Astrocyte of the spinal cord (primary cell): Measurements from ENCODE around the gene MATN1.

Experiments used
- DNase-seq: peaks from one replicate; pipeline ENCODE4 v3.0.0; 2011; ENCODE audit warnings: low read depth, low spot score
- H3K4me3 ChIP-seq: 2 replicates; pipeline ENCODE4 v1.5.1; 2011; ENCODE audit warnings: low read depth, mild to moderate bottlenecking, low read length, moderate library complexity
- in situ Hi-C: cut with HindIII; loops from 2 replicates; pipeline ENCODE4 v1.10.0; 2017; ENCODE audit warnings: low sequenced_read_pairs
- TF ChIP-seq, protein P1 (sequence below): IDR thresholded peaks from 2 replicates; pipeline ENCODE4 v1.5.1; 2012; ENCODE audit warnings: low read depth, mild to moderate bottlenecking, low read length, inconsistent platforms

The MATN1 gene

DNA sequence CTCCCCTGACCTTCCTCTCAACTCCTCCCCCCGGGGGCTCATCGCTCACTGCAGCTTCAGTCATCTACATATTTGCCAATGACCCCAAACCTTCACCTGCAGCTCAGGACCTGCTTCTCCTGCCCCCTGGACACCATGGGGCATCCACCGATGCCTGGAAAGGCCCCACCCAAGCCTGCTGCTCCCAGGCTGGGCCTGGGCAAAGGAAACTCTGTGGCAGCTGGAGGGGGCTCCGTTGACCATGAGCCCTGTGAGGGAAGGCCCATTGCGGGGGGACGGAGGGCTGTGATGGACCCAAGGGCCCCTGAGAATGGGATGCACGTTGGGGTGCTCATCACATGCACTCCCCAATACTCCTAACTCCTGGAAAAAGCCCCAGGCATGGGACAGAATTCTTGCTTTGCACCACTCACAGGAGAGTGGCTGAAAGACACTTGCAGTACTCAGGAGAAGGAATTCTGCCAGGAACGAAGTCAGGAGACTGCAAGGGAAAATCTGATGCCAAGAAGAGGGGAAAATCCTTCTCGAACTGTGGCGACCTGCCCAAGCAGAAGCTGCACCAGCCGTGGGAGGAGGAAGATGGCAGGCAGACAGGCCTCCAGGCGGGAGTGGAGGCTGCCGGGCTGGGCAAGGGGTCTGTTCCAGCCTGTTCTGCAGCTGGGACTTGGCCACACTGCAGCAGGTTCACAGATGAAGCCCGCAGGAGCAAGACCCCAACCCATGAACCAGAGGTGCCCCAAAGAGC lies 18.4 kb downstream of the MATN1 start:
- no peak for DNase-seq
- in situ Hi-C loops, result no loop called here
- TF ChIP-seq, protein P1, sequence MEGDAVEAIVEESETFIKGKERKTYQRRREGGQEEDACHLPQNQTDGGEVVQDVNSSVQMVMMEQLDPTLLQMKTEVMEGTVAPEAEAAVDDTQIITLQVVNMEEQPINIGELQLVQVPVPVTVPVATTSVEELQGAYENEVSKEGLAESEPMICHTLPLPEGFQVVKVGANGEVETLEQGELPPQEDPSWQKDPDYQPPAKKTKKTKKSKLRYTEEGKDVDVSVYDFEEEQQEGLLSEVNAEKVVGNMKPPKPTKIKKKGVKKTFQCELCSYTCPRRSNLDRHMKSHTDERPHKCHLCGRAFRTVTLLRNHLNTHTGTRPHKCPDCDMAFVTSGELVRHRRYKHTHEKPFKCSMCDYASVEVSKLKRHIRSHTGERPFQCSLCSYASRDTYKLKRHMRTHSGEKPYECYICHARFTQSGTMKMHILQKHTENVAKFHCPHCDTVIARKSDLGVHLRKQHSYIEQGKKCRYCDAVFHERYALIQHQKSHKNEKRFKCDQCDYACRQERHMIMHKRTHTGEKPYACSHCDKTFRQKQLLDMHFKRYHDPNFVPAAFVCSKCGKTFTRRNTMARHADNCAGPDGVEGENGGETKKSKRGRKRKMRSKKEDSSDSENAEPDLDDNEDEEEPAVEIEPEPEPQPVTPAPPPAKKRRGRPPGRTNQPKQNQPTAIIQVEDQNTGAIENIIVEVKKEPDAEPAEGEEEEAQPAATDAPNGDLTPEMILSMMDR, result no peak
- H3K4me3 ChIP-seq, result no peak overlapping the region

DNA sequence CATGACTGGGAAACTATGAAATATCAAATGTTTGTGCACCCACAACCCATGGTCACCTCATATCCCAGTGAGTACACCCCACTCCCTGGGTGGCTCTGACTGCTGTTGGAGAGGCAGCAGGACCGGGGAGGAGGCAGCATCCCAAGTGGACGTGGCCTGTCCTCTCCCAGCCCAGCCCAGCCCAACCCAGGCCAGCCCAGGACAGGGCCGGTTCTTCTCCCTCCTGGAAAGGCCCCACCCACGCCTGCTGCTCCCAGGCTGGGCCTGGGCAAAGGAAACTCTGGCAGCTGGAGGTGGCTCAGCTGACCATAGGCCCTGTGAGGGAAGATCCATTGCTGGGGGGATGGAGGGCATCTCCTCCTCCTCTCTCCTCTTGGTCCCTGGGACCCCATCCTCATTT lies 19.1 kb downstream of the MATN1 start:
- TF ChIP-seq, protein P1, result no peak
- in situ Hi-C loops, result no loop called here
- no peak for DNase-seq
- H3K4me3 ChIP-seq, result no peak overlapping the region

DNA sequence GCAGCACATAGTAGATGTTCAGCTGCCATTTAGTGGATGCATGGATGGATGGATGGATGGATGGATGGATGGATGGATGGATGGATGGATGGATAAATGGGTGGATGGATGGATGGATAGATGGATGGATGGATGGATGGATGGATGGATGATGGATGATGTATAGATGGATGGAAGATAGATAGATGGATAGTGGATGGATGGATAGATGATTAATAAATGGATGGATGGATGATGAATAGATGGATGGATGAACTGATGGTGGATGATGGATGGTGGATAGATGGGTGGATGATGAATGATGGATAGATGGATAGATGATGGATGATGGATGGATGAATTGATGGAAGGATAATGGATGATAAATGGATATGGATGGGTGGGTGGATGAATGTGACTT lies 20.6 kb downstream of the MATN1 start:
- in situ Hi-C loops, result no loop called here
- no peak for DNase-seq
- TF ChIP-seq, protein P1, result no peak

DNA sequence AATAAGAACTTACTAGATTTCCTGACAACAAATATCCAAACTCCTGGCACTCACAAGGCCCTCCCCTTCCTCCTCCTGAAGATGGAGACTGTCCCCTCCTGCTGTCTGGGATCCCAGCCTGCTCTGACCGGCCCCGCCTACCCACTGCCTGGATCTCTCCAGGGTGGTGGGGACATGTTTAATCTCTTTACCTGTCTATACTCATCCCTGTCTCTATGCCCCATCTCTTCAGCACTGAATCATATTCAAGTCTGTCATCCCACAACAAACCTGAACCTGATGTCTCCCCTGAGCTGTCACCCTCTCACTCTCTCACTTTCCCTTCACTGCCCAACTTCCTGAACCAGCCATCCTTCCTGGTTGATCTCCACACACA lies 22.1 kb downstream of the MATN1 start:
- TF ChIP-seq, protein P1, result no peak
- in situ Hi-C loops, result no loop called here
- no peak overlapping the region for H3K4me3 ChIP-seq
- DNase-seq, result no peak

More for the DNA sequence above, 20.6 kb downstream of the MATN1 start:
- H3K4me3 ChIP-seq, result no peak overlapping the region

DNA sequence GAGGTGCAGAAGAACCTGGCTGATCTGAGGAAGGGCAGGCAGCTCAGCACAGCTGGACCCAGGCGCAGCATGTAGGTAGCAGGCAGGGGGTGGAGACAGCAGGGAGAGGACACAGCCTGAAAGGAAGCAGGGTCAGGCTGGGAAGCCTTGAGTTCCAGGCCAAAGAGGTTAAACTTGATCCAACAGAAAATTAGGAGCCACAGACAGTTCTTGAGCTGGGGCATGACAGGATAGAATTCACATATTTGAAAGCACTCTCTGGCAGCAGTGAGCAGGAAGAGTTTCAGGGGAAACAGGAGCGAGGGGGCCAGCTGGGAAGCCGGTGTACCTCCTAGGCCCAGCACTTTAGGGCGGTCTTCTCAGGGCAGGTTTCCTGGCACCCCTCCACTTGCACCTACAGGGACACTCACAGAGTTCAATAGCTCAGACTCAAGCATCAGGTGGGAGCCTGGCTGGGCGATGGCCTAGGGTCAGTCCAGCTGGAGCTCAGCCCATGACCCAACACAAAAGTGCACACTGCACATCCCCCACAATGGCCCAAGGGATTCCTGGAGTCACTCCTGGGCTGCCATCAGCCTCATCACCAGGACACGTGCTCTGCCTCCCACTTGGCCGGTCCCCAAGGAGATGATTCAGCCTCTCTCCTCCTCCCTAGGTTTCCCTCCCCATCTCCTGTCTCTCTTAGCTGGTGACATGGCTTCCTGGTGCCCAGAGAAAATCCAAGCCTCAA lies 22.7 kb downstream of the MATN1 start:
- no peak overlapping the region for H3K4me3 ChIP-seq
- in situ Hi-C loops, result no loop called here
- peak; percentile 60 for DNase-seq
- TF ChIP-seq, protein P1, result no peak

DNA sequence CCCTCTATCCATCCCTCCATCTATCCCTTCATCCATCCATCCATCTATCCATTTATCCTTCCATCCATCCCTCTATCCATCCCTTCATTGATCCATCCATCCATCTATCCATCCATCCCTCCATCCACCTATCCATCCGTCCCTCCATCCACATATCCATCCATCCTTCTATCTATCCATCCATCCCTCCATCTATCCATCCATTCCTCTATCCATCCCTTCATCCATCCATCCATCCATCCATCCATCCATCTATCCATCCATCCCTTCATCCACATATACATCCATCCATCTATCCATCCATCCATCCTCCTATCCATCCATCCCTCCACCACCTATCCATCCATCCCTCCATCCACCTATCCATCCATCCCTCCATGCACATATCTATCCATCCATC lies 23.6 kb downstream of the MATN1 start:
- H3K4me3 ChIP-seq, result no peak overlapping the region
- no peak for DNase-seq
- in situ Hi-C loops, result no loop called here
- TF ChIP-seq, protein P1, result no peak
